Liver (tissue), 9 donors: Measurements from ENCODE around the gene FSD1L. TPM values are rescaled to one million over a fixed set of nuclear protein-coding genes. Genes with fewer than 3 reads are reported as not detected.

Source experiments
- DNase-seq: peaks from one replicate; pipeline ENCODE4 v3.0.0-alpha.2; 2017; ENCODE audit warnings: low spot score
- H3K27ac ChIP-seq, 2 donors: one replicate each; pipeline ENCODE4 v1.7.0; 2013; ENCODE audit warnings: inconsistent platforms in 2 of 2, low read length in 2 of 2, control low read depth in 1 of 2, low read depth in 1 of 2, mild to moderate bottlenecking in 1 of 2
- H3K27me3 ChIP-seq, 4 donors: one replicate each; pipeline versions ENCODE4 v1.6.1 to v1.7.0; 2013; ENCODE audit warnings: low read length in 3 of 4, inconsistent platforms in 1 of 4, mild to moderate bottlenecking in 1 of 4, moderate library complexity in 1 of 4; ENCODE audit not compliant: control insufficient read depth in 4 of 4, insufficient read depth in 4 of 4
- H3K36me3 ChIP-seq, 4 donors: one replicate each; pipeline versions ENCODE4 v1.6.1 to v1.7.0; 2013; ENCODE audit warnings: low read length in 3 of 4, mild to moderate bottlenecking in 3 of 4, low read depth in 1 of 4, moderate library complexity in 1 of 4; ENCODE audit not compliant: control insufficient read depth in 4 of 4, insufficient read depth in 3 of 4
- H3K4me1 ChIP-seq, 4 donors: one replicate each; pipeline versions ENCODE4 v1.6.1 to v1.7.0; 2013; ENCODE audit warnings: low read length in 3 of 4, mild to moderate bottlenecking in 3 of 4, moderate library complexity in 1 of 4; ENCODE audit not compliant: control insufficient read depth in 4 of 4, insufficient read depth in 4 of 4
- H3K4me3 ChIP-seq, 3 donors: one replicate each; pipeline versions ENCODE4 v1.6.1 to v1.7.0; 2013; ENCODE audit warnings: low read length in 3 of 3, control low read depth in 1 of 3, low read depth in 1 of 3, mild to moderate bottlenecking in 1 of 3
- H3K9ac ChIP-seq, 2 donors: one replicate each; pipeline ENCODE4 v1.7.0; 2013; ENCODE audit warnings: low read length in 2 of 2, mild to moderate bottlenecking in 2 of 2, moderate library complexity in 2 of 2, control low read depth in 1 of 2, low read depth in 1 of 2
- H3K9me3 ChIP-seq, 4 donors: one replicate each; pipeline versions ENCODE4 v1.6.1 to v1.7.0; 2013; ENCODE audit warnings: low read length in 3 of 4; ENCODE audit not compliant: control insufficient read depth in 4 of 4
- ATF3 ChIP-seq: IDR thresholded peaks from 2 replicates; pipeline ENCODE4 v1.6.1; 2016; ENCODE audit warnings: antibody characterized with exemption
- CTCF ChIP-seq: fragments of 150-350 bp; IDR thresholded peaks from 2 replicates; pipeline ENCODE4 v1.5.1; 2017; ENCODE audit warnings: improper control_type of control experiment, low read depth, low read length; ENCODE audit not compliant: missing input control
- EGR1 ChIP-seq, 2 donors: IDR thresholded peaks; 2 replicates each; pipeline ENCODE4 v1.6.1; 2016 to 2018; ENCODE audit warnings: antibody characterized with exemption in 2 of 2, low read depth in 2 of 2
- FOXA1 ChIP-seq: IDR thresholded peaks from 2 replicates; pipeline ENCODE4 v1.6.1; 2016; ENCODE audit warnings: antibody characterized with exemption
- FOXA2 ChIP-seq: IDR thresholded peaks from 2 replicates; pipeline ENCODE4 v1.6.1; 2016; ENCODE audit warnings: antibody characterized with exemption
- GABPA ChIP-seq, 2 donors: IDR thresholded peaks in 1 of 2; conservative IDR thresholded peaks in 1 of 2; 2 replicates each; pipeline ENCODE4 v1.6.1; 2016; ENCODE audit warnings: antibody characterized with exemption in 2 of 2, mild to moderate bottlenecking in 1 of 2, moderate library complexity in 1 of 2
- HNF4A ChIP-seq, 2 donors: conservative IDR thresholded peaks; 2 replicates each; pipeline ENCODE4 v1.6.1; 2016; ENCODE audit warnings: antibody characterized with exemption in 2 of 2, mild to moderate bottlenecking in 2 of 2
- HNF4G ChIP-seq: IDR thresholded peaks from 2 replicates; pipeline ENCODE4 v1.6.1; 2016; ENCODE audit warnings: antibody characterized with exemption
- JUND ChIP-seq, 2 donors: IDR thresholded peaks; 2 replicates each; pipeline ENCODE4 v1.6.1; 2016; ENCODE audit warnings: antibody characterized with exemption in 2 of 2
- MAX ChIP-seq: IDR thresholded peaks from 2 replicates; pipeline ENCODE4 v1.6.1; 2016; ENCODE audit warnings: antibody characterized with exemption
- NR2F2 ChIP-seq: IDR thresholded peaks from 2 replicates; pipeline ENCODE4 v1.6.1; 2016; ENCODE audit warnings: antibody characterized with exemption
- REST ChIP-seq: IDR thresholded peaks from 2 replicates; pipeline ENCODE4 v1.6.1; 2016; ENCODE audit warnings: antibody characterized with exemption, mild to moderate bottlenecking
- RXRA ChIP-seq, 2 donors: IDR thresholded peaks; 2 replicates each; pipeline ENCODE4 v1.6.1; 2017 to 2018; ENCODE audit warnings: antibody characterized with exemption in 2 of 2, mild to moderate bottlenecking in 1 of 2
- SP1 ChIP-seq: IDR thresholded peaks from 2 replicates; pipeline ENCODE4 v1.6.1; 2018; ENCODE audit warnings: antibody characterized with exemption, mild to moderate bottlenecking
- TAF1 ChIP-seq: conservative IDR thresholded peaks from 2 replicates; pipeline ENCODE4 v1.6.1; 2016; ENCODE audit warnings: antibody characterized with exemption, mild to moderate bottlenecking
- YY1 ChIP-seq: IDR thresholded peaks from 2 replicates; pipeline ENCODE4 v1.6.1; 2016; ENCODE audit warnings: antibody characterized with exemption, mild to moderate bottlenecking
- ZBTB33 ChIP-seq: IDR thresholded peaks from 2 replicates; pipeline ENCODE4 v1.6.1; 2016; ENCODE audit warnings: antibody characterized with exemption
- WGBS: extraction: QIAGEN DNeasy Blood & Tissue Kit; methylation state at CpG from one replicate; pipeline ENCODE4 v1.1.7; 2013; 5-methylcytosine and 5-hydroxymethylcytosine counted together
- polyA plus RNA-seq, 2 donors: library from polyadenylated mRNA; stranded (reverse) in 1 of 2; unstranded in 1 of 2; fragments of 200-250 nt in 1 of 2; fragments of >200 nt in 1 of 2; fragmentation: Nextera tagmentation in 1 of 2; extraction: Ambion mirVana in 1 of 2; gene quantifications; one replicate each; pipeline versions ENCODE4 v1.2.1 to v1.2.3, GENCODE V29; 2013 to 2015
- total RNA-seq, 2 donors: library from RNA; depleted of rRNA; stranded (reverse); fragments of >200 nt; gene quantifications; one replicate each; pipeline ENCODE4 v1.2.3, GENCODE V29; 2014
- donor health status: healthy.
- donor health status: healthy.
- donor health status: healthy.
- donor health status: healthy.
- donor health status: healthy.

Gene FSD1L
- total and polyA plus RNA-seq, 4 donors = 0.38 to 3.6 (median 1.9) TPM

GRCh38 chr9:105449081-105449480 lies 1.2 kb downstream of the FSD1L start:
- DNase-seq = no peak
- no peak overlapping the region for H3K27ac ChIP-seq
- H3K27me3 ChIP-seq = no peaks in the 10 kb centered on the region
- H3K4me1 ChIP-seq = peaks cover 0 to 13% (median 8%) of the 10 kb centered on the region in 4 donors
- H3K36me3 ChIP-seq = no peaks in the 10 kb centered on the region
- no peaks in the 10 kb centered on the region for H3K9me3 ChIP-seq
- H3K4me3 ChIP-seq = no peak overlapping the region
- TF ChIP-seq GABPA (IDR thresholded peaks at IDR 0.05 in 1 of 2, conservative IDR thresholded peaks at IDR 0.05 in 1 of 2) (no peak), FOXA2 (no peak), NR2F2 (no peak), TAF1 (no peak), CTCF (no peak), FOXA1 (no peak), YY1 (no peak), ATF3 (no peak), HNF4A (conservative IDR thresholded peaks at IDR 0.05) (no peak), EGR1 (IDR thresholded peaks at IDR 0.05; ENCODE audit: low read depth in 2 of 2) (no peak), JUND (IDR thresholded peaks at IDR 0.05) (no peak), MAX (no peak), RXRA (IDR thresholded peaks at IDR 0.05) (no peak)
- WGBS = 73% methylated on average over 2 of the region's 2 CpGs
- H3K9ac ChIP-seq = no peak overlapping the region

- TF ChIP-seq YY1 = no peak
- no peak for TF ChIP-seq FOXA1
- TF ChIP-seq HNF4G = no peak
- no peak for TF ChIP-seq ATF3
- Histone ChIP-seq H3K4me3 (no peak overlapping the region), H3K27me3 (no peaks in the 10 kb centered on the region), H3K36me3 (no peaks in the 10 kb centered on the region), H3K27ac (no peak overlapping the region), H3K4me1 (peaks cover 0 to 13% (median 8%) of the 10 kb centered on the region in 4 donors), H3K9me3 (no peaks in the 10 kb centered on the region), H3K9ac (no peak overlapping the region)
- WGBS = 93% methylated on average over 3 of the region's 3 CpGs
- no peak for DNase-seq
Observed at GRCh38 chr9:105452185-105452584, 4.4 kb downstream of the FSD1L start.

GRCh38 chr9:105455836-105456475 lies 8.1 kb downstream of the FSD1L start:
- Histone ChIP-seq H3K27me3 (no peaks in the 10 kb centered on the region), H3K36me3 (no peaks in the 10 kb centered on the region), H3K4me1 (peaks cover 0 to 3% (median 0%) of the 10 kb centered on the region in 4 donors), H3K4me3 (no peak overlapping the region), H3K27ac (no peak overlapping the region), H3K9ac (no peak overlapping the region), H3K9me3 (peaks cover 0 to 1% (median 0%) of the 10 kb centered on the region in 4 donors)
- DNase-seq = no peak
- WGBS = 91% methylated on average over 2 of the region's 2 CpGs
- TF ChIP-seq YY1 (no peak), NR2F2 (no peak), GABPA (IDR thresholded peaks at IDR 0.05 in 1 of 2, conservative IDR thresholded peaks at IDR 0.05 in 1 of 2) (no peak), ATF3 (no peak), EGR1 (IDR thresholded peaks at IDR 0.05; ENCODE audit: low read depth in 2 of 2) (no peak), SP1 (no peak), MAX (no peak), FOXA1 (no peak), TAF1 (no peak), REST (no peak), ZBTB33 (no peak), HNF4A (conservative IDR thresholded peaks at IDR 0.05) (no peak), HNF4G (no peak), JUND (IDR thresholded peaks at IDR 0.05) (no peak)
